Activated T-cell treated with anti-CD3 and anti-CD28 coated beads, Interleukin-2, amount 50 U/mL, for 1 hour (primary cell): ENCODE measurements around the gene EFNB2.

Source experiments
- DNase-seq: peaks from one replicate; pipeline ENCODE4 v3.0.0-alpha.2; 2020

EFNB2 gene

GRCh38 chr13:106524108-106524507 lies 11.4 kb downstream of the EFNB2 start:
- no peak for DNase-seq

- DNase-seq: no peak
These were observed 11.9 kb downstream of the EFNB2 start for GRCh38 chr13:106523576-106523975.

DNA sequence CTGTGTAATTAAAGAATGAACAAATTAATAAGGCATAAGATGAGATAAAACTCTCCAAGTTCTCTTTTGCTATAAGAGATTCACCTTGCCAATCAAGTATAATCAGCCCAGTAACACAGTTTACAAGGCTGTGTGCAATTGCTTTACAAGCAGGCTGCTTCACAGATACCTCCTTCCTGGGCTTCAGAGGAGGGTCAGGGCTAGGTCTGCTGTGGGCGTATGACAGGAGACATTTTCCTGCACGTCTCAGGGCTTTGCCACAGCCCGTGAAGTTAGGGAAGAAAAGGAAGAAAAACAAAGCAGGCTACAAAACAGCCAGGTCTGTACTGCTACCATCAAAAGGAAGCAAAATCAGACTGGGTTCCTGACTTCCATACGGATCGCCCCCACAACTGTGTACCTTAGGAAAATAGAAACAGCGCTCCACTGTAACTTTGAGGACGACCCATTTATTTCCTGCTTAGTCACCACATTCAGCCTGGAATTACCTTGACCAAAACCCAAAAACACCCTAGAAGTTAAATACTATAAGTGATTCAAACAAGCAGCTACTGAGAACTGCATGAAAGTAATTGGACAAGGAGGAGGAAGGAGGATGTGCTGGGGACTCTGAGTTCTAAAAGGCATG lies 12.4 kb downstream of the EFNB2 start:
- no peak for DNase-seq

- no peak for DNase-seq
These were observed 13.3 kb downstream of the EFNB2 start for GRCh38 chr13:106522112-106522705.

DNA sequence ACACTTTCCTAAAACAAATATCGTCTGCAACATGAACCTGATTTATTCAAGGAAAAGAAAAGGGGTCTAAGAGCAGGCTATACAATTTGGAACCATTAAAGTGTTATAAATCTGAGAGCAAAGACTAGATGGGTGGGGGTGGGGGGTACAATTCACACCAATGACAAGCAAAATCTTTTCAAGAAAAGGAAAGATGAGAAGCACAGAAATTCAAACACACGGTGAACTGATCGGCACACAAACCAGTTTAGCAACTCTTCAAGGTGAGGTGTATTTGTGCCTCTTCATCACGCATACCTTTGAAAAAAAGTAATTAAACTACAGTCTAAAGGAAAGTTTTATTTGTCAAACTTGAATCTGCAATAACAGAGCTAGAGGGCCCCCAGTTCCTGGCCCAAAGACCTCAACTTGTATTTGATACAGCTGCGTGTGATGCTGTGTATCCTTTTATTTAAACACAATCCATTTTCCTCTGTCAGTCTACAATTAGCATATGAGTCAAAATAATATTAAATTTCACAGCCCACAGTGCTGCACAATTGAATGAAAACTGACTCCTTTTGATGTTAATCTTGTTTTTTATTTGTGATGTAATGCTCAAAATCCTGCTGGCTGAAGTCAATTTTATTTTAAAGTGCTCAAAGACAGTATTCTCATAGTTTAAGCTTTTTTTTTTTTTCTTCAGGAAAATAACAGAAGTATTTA lies 14.2 kb downstream of the EFNB2 start:
- no peak for DNase-seq

DNA sequence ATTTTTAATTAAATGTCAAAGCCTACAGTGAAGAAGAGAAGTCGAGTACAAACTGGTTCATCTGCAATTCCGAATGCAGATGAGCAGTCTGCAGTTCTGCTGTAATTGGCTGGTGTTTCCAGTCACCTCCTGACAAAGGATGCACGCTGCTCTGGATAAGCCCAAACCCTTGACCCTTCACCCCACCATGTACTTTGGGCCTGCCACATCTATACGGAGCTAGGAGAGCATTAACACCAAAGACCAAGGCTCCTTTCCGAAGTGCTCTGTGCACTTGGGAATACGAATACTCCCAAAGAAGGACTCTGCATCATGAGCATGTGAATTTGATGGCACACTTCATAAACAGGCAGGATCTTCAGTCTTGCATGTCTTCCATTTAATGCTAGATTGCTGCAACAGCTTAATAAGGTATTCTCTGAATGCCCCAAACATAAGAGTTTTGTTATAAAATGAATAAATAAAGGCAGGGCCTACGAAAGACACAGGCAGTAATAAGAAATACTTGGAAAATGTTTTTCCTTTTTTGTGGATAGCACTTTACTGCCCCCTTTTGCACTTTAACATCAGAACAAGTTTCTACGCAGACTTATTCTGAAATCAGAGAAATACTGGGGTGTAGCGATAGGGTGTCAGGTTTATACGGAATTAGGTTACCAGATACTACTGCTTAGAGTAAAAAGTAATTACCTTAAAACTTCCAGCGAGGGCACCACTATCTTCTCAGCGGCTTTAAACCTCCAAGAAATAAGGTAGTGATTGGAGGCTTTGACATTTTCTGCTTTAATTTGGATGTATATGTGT lies 15.0 kb downstream of the EFNB2 start:
- DNase-seq: no peak

DNA sequence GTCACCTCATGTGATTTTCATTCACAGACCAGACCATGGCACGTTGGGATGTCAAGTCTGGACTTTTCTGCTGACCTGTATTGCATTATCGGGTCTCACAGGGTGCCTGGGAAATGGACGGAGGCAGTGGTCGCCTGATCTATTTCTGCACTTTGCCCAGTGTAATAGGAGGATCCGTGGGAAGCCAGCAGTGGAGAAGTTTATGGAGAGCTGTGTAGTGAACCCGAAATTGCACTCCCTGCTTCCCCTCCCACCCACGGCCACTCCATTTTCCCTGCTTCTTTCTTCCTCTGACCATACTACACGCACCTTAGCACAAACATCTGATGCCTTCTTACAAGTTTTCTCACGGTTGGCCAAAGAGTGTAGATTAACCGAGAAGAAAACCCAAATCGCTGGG lies 16.9 kb downstream of the EFNB2 start:
- no peak for DNase-seq

- no peak for DNase-seq
These were observed 18.2 kb downstream of the EFNB2 start for GRCh38 chr13:106517109-106517847.

DNA sequence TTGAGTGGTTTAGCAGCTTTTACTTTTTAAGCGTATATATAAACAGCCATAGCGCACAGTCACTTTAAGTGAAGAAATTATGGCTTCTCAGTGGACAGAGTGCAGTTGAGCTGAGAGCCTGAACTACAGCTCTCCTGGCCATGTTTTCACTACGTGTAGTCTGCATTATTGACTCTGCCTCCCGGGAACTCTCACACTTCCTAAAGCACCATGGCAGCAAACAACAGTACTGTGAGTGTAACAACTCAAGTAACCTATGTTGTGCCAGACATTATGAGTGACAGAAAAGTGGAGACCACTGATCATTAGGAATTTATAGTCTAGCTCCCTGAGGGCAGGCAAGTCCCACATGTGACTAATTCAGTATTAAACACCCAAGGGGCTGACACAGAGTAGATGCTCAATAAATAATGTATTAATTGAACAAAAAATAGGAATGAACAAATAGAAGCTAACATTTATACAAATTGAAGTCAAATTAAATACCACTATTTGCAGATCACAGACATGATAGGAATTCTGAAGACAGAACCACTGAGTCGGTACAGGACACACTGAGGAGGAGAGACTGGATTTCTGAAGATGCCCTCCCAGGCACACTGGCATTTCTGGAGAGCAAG lies 19.7 kb downstream of the EFNB2 start:
- no peak for DNase-seq

- DNase-seq: no peak
These were observed 20.4 kb downstream of the EFNB2 start for GRCh38 chr13:106514928-106515634.

- DNase-seq: no peak
These were observed 22.2 kb downstream of the EFNB2 start for GRCh38 chr13:106513025-106513983.

DNA sequence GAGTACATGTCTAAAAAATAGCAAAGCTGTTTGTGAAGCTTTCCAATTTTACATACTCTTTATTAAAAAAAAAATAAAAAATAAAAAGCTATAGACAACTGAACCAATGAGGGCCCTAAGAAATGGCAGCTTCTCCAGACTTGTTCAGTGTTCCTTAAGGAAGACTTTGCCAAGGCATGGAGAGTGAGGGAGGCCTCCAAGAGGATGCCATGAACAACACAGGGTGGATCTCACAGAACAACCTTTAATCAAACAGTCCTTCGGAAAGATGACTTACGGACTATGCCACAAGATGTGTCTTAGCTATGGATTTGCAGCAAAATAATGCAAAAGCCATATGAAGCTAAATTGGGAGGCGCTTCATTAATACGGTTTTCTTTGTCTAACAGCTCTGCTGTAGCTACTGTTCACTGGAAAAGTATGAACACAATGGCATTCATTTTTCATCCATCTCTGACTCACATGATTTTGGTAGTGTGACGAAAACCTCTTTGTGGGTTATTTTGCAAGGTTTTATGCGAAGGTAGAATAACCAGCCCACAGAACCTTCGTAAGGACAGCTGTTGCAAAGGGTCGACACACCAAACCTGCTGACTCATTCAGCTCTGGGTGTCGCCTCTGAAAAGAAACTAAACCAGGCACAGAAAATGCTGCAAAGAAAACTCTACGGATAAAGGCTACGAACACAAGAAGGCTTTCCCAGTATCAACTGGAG lies 27.7 kb downstream of the EFNB2 start:
- no peak for DNase-seq

- DNase-seq: no peak
These were observed 29.2 kb downstream of the EFNB2 start for GRCh38 chr13:106506286-106506685.

DNA sequence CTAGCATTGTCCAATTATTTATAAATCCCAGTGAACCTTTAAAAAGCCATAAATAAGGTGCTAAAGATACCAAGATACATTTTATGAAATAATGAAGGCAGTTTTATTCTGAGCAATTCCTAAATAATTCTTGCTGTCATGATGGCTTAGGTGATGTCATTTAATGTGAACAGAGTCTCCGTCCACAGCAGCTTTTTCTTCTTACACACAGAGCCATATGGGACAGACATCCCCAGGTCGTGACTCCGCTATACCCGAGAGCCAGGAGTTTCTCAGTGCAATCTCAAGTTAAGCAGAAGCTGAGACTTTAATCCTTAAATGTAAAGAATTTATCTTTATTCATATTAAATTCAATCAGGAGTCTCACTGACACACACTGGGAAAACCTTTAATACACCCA lies 29.7 kb downstream of the EFNB2 start:
- no peak for DNase-seq

GRCh38 chr13:106505295-106505694 lies 30.2 kb downstream of the EFNB2 start:
- DNase-seq: no peak

GRCh38 chr13:106503730-106504453 lies 31.6 kb downstream of the EFNB2 start:
- no peak for DNase-seq

DNA sequence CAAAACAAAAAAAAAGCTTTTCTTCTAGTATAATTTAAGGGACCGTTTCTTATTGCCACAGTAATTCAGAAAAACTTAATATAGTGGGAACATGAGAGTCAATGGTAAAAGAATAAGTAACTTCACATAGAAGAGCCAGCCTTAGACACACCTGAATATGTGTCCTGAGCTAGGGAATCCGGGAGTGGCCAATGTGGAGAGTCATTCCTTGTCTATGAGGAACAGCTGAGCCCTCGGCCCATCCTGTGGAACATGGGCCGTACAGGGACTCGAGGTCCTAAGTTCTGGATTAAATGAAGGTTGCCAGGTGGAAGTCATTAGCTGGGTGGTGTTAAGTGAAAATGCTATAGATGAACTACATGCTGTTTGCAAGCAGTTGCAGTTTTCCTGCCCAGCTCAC lies 32.2 kb downstream of the EFNB2 start:
- no peak for DNase-seq

DNA sequence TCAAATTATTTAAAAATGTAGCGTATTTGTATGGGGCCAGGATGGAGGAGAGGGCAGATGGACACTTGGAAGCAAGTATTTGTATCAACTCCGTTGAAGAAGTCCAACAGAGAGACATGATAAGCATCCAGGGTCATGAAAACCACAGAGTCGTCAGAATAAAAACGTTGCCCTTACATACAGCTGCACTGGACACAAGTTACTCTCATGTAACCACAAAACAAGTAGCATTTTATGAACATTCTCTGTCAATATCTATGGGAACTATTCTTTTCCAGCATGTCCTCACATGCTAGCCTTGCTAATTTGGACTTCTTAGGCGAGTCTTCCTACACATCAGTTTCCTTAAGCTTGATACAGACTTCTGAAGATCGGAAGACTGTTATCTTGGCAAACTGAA lies 35.0 kb downstream of the EFNB2 start:
- no peak for DNase-seq

- no peak for DNase-seq
These were observed 35.6 kb downstream of the EFNB2 start for GRCh38 chr13:106499896-106500295.
